RPMI7951 (cell line): ENCODE measurements around the gene LMO7. TPM values are rescaled to one million over a fixed set of nuclear protein-coding genes. Genes with fewer than 3 reads are reported as not detected.

ENCODE experiments used
- DNase-seq: peaks from one replicate; pipeline ENCODE4 v3.0.0-alpha.2; 2012; ENCODE audit warnings: low read depth
- total RNA-seq: library from RNA; depleted of rRNA; stranded (reverse); fragments of >200 nt; shearing (Covaris generic); gene quantifications from 2 replicates; pipeline ENCODE4 v1.2.3, GENCODE V29; 2014

Gene LMO7
- total RNA-seq, 1 experiment from 2014 or later: 92.4 TPM

- DNase-seq: no peak
Measured at GRCh38 chr13:75843074-75843473, 206.9 kb downstream of the LMO7 start.

GRCh38 chr13:75843991-75844390 is 207.9 kb downstream of the LMO7 start:
- no peak for DNase-seq

- no peak for DNase-seq
Measured at GRCh38 chr13:75847588-75847987, 211.5 kb downstream of the LMO7 start.

- DNase-seq: peak; percentile 17
Measured at GRCh38 chr13:75850916-75851315, 214.8 kb downstream of the LMO7 start.

- no peak for DNase-seq
Measured at GRCh38 chr13:75855216-75855615, 219.1 kb downstream of the LMO7 start.

- no peak for DNase-seq
Measured at GRCh38 chr13:75855847-75856246, 219.7 kb downstream of the LMO7 start.

GRCh38 chr13:75857291-75857690 is 221.2 kb downstream of the LMO7 start:
- no peak for DNase-seq

- no peak for DNase-seq
Measured at GRCh38 chr13:75860935-75861334, 224.8 kb downstream of the LMO7 start.

- no peak for DNase-seq
Measured at GRCh38 chr13:75861786-75862185, 225.7 kb downstream of the LMO7 start.

- DNase-seq: no peak
Measured at GRCh38 chr13:75864718-75865117, 228.6 kb downstream of the LMO7 start.

- DNase-seq: no peak
Measured at GRCh38 chr13:75867379-75868117, 231.4 kb downstream of the LMO7 start.

GRCh38 chr13:75869981-75870380 is 233.9 kb downstream of the LMO7 start:
- DNase-seq: no peak

- DNase-seq: peak; percentile 29
Measured at GRCh38 chr13:75870397-75870903, 234.3 kb downstream of the LMO7 start.

- peak; percentile 6 for DNase-seq
Measured at GRCh38 chr13:75871059-75871458, 234.9 kb downstream of the LMO7 start.

- DNase-seq: no peak
Measured at GRCh38 chr13:75872980-75873379, 236.8 kb downstream of the LMO7 start.

GRCh38 chr13:75873494-75873893 is 237.4 kb downstream of the LMO7 start:
- no peak for DNase-seq

- no peak for DNase-seq
Measured at GRCh38 chr13:75875450-75875849, 239.3 kb downstream of the LMO7 start.

GRCh38 chr13:75876142-75877050 is 240.3 kb downstream of the LMO7 start:
- DNase-seq: peak; percentile 50

GRCh38 chr13:75877071-75877470 is 240.9 kb downstream of the LMO7 start:
- no peak for DNase-seq

GRCh38 chr13:75879656-75880055 is 243.5 kb downstream of the LMO7 start:
- no peak for DNase-seq

- no peak for DNase-seq
Measured at GRCh38 chr13:75881109-75881775, 245.1 kb downstream of the LMO7 start.

GRCh38 chr13:75882261-75882660 is 246.1 kb downstream of the LMO7 start:
- DNase-seq: no peak
